HFF-Myc (cell line): ENCODE data around the gene KLF17.

Source experiments
- DNase-seq: peaks from one replicate; pipeline ENCODE4 v3.0.0-alpha.2; 2011; ENCODE audit warnings: low read depth; ENCODE audit errors: extremely low read depth
- H3K4me3 ChIP-seq: replicated peaks from 2 replicates; pipeline ENCODE4 v1.5.1; 2011; ENCODE audit warnings: low read depth, mild to moderate bottlenecking, control low read depth, low read length
- TF ChIP-seq, protein P1 (sequence below): IDR thresholded peaks from 2 replicates; pipeline ENCODE4 v1.5.1; 2012; ENCODE audit warnings: mild to moderate bottlenecking, low read depth, low read length, control low read depth; ENCODE audit errors: missing control alignments

KLF17 gene

DNA sequence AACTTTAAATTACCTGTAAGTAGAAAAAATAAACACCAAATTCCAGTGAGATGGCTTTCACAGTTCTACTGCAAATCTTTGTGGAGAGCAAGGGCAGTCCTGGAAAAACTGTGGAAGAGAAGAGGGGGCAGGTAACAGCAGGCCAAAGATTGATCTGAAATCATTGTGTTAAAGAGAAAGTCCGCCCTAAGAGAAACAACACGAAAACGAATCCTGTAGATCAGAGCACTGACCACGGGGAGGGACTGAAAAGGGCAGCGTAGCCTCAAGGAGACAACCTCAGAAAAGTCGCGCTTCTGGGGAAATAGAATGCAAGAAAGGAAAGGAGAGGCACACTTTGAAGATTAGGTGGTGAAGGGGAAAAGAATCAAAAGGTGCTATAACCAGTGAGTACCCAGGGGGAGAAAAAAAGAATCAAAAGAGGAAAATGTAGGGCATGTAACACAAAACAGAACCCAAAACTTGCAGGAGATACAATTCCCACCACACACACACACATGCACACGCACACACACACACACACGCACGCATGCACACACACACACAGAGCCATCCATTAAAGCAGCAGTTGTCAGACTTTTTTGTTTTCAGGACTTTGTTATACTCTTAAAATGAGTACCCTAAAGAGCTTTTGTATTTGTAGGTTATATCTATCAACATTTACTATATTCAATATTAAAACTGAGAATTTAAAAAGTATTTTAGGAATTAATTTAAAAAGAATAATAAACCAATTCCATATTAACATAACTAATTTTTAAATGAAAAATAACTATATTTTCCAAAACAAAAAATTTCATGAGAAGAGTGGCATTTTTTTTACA, 28.0 kb upstream of the KLF17 start:
- no peak for DNase-seq
- TF ChIP-seq, protein P1, sequence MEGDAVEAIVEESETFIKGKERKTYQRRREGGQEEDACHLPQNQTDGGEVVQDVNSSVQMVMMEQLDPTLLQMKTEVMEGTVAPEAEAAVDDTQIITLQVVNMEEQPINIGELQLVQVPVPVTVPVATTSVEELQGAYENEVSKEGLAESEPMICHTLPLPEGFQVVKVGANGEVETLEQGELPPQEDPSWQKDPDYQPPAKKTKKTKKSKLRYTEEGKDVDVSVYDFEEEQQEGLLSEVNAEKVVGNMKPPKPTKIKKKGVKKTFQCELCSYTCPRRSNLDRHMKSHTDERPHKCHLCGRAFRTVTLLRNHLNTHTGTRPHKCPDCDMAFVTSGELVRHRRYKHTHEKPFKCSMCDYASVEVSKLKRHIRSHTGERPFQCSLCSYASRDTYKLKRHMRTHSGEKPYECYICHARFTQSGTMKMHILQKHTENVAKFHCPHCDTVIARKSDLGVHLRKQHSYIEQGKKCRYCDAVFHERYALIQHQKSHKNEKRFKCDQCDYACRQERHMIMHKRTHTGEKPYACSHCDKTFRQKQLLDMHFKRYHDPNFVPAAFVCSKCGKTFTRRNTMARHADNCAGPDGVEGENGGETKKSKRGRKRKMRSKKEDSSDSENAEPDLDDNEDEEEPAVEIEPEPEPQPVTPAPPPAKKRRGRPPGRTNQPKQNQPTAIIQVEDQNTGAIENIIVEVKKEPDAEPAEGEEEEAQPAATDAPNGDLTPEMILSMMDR = no peak
- H3K4me3 ChIP-seq = no peak overlapping the region

- TF ChIP-seq, protein P1 = no peak
- H3K4me3 ChIP-seq = no peak overlapping the region
- DNase-seq = no peak
Measured at GRCh38 chr1:44094047-44094446, 24.6 kb upstream of the KLF17 start.

DNA sequence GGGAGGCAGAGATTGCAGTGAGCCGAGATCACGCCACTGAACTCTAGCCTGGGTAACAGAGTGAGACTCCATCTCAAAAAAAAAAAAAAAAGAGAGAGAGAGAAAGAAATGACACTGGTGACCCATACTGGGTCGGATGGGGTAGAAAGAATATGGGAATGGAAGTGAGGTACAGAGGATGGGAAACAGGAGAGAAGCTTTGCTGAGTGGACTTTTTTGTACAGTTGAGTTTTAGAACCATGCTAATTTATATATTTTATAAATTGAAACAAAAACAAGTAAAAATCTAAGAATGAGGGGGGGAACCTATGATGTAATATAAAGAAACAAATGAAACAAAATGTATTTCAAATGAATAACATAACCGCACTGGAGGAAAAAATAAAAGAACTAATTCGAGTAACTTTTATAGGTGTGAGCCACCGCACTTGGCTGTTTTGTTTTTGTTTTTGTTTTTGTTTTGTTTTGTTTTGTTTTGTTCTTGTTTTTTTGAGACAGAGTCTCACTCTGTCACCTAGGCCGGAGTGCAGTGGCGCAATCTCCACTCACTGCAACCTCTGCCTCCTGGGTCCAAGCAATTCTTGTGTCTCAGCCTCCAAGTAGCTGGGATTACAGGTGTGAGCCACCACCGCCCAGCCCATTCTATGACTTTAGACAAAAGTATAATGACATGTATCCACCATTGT, 18.3 kb upstream of the KLF17 start:
- no peak overlapping the region for H3K4me3 ChIP-seq
- TF ChIP-seq, protein P1 = no peak
- no peak for DNase-seq

DNA sequence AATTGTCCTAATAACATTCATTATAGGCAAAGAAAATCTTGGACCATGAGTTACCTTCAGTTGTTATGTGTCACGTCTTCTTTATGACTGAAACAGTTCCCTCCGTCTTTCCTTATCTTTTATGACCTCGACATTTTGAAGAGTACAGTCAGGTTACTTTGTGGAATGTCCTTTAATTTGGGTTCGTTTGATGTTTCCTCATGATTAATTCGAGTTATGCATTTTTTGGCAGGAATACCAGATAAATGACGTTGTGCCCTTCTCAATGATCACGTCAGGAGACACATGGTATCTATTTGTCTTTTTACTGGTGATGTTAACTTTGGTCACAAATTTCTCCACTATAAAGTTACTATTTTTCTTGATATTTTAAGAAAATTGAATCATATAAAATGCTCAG, 17.3 kb upstream of the KLF17 start:
- no peak for DNase-seq
- no peak overlapping the region for H3K4me3 ChIP-seq

GRCh38 chr1:44103270-44104131, 15.1 kb upstream of the KLF17 start:
- TF ChIP-seq, protein P1 = peak; percentile 43
- no peak for DNase-seq
- H3K4me3 ChIP-seq = no peak overlapping the region

More for the DNA sequence above, 17.3 kb upstream of the KLF17 start:
- TF ChIP-seq, protein P1 = no peak

DNA sequence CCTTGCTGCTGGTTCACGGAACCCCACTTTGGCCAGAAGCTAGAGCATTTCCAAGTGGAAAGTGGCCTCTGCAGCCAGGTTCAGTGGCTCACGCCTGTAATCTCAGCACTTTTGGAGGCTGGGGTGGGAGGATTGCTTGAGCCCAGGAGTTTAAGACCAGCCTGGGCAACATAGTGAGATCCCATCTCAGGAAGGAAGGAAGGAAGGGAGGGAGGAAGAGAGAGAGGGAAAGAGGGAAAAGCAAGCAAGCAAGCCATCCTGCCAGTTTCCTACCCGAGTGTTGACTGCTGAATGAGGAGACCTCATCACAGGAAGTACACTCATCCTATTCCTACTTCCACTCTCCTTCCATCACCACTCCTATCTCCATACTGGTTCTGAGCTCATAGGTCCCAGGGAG, 12.8 kb upstream of the KLF17 start:
- no peak for DNase-seq
- TF ChIP-seq, protein P1 = no peak
- H3K4me3 ChIP-seq = no peak overlapping the region
